Fibroblast of villous mesenchyme (primary cell): Measurements from ENCODE around the gene PLXNA4. TPM values are rescaled to one million over a fixed set of nuclear protein-coding genes. Genes with fewer than 3 reads are reported as not detected.

Experiments used
- DNase-seq: peaks from one replicate; pipeline ENCODE4 v3.0.0-alpha.2; 2010; ENCODE audit warnings: low read depth
- H3K4me3 ChIP-seq: 2 replicates; pipeline ENCODE4 v1.5.1; 2011; ENCODE audit warnings: low read depth, mild to moderate bottlenecking, low read length
- total RNA-seq: library from RNA; depleted of rRNA; stranded (reverse); fragments of >200 nt; gene quantifications from 2 replicates; pipeline ENCODE4 v1.2.3, GENCODE V29; 2012
- TF ChIP-seq, protein P1 (sequence below): IDR thresholded peaks from 2 replicates; pipeline ENCODE4 v1.5.1; 2012; ENCODE audit warnings: low read depth, mild to moderate bottlenecking, low read length; ENCODE audit not compliant: insufficient read depth

Gene PLXNA4
- total RNA-seq, 1 donor: not detected

DNA sequence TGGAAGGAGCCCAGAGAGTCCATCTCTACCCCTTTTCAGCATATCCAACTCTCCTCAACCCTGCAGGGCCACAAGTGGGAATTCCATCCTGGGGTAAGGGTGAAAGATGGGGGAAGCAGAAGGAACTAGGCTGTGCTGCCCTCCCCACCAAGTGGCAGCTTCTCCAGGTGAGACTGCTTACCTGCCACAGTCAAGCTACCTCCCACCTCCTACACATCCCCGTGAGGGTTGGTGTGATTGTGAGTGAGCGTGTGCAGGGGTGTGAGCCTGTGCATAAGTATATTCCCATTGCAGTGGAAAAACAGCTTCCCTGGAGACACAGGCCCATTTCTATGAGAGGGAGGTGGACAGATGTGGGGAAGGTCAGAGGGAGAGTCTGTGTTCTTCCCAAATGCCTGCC, 376.6 kb downstream of the PLXNA4 start:
- no peak for DNase-seq
- TF ChIP-seq, protein P1, sequence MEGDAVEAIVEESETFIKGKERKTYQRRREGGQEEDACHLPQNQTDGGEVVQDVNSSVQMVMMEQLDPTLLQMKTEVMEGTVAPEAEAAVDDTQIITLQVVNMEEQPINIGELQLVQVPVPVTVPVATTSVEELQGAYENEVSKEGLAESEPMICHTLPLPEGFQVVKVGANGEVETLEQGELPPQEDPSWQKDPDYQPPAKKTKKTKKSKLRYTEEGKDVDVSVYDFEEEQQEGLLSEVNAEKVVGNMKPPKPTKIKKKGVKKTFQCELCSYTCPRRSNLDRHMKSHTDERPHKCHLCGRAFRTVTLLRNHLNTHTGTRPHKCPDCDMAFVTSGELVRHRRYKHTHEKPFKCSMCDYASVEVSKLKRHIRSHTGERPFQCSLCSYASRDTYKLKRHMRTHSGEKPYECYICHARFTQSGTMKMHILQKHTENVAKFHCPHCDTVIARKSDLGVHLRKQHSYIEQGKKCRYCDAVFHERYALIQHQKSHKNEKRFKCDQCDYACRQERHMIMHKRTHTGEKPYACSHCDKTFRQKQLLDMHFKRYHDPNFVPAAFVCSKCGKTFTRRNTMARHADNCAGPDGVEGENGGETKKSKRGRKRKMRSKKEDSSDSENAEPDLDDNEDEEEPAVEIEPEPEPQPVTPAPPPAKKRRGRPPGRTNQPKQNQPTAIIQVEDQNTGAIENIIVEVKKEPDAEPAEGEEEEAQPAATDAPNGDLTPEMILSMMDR: no peak
- no peak overlapping the region for H3K4me3 ChIP-seq

DNA sequence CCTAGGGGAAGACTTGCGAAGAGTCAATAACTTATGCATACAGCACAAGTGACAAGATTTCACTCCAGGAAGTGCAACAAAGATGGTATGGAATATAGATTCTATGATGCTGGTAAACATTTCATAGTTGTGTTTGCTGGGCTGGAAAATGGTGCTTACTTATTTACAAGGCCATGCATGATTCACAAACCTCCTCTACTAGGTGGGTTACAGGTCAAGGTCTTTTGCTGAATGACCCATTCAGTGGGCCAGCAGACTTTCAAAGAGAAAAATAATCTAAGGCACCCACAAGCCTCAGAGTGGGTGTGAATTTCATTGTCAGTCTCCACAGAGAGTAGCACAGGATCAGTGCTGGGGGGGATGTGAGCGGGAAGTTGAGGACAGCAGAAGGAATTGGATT, 378.5 kb downstream of the PLXNA4 start:
- TF ChIP-seq, protein P1: no peak
- DNase-seq: no peak
- no peak overlapping the region for H3K4me3 ChIP-seq

GRCh38 chr7:132193898-132194297, 382.4 kb downstream of the PLXNA4 start:
- DNase-seq: no peak
- TF ChIP-seq, protein P1: no peak
- no peak overlapping the region for H3K4me3 ChIP-seq

DNA sequence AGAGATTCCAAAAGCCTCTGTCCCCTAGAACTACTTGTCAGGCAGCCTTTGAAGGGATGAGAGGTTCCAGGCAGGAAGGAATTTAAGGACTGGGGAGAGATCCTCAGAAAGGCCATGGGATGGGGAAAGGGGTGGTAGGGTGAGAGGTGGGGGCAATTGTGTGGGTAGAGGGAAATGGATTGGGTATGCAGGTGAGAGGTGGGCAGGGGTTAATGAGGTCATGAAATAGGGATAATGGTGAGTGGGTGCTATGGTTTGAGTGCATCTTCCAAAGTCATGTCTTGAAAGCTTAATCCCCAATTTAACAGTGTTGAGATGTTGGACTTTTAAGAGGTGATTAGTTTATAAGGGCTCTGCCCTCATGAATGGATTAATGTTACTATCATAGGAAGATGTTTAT, 383.5 kb downstream of the PLXNA4 start:
- TF ChIP-seq, protein P1: no peak
- DNase-seq: no peak

DNA sequence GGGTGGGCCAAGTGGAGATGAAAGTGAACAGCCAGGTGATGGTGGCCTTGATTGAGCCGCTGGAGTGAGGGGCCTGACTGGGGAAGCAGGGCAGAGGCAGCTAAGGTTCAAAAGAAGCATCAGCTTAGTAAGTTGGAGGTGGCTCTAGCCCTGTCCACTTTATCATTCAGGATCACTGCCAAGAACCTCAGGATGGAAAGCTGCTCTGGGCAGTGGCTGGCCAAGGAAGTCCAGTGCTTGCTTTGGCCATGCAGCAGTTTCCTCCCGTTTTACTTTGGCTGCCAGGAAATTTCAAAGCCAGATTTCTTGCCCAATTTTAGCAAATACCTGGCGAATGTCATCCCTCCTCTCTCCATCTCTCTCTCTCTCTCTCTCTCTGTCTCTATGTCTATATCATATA, 384.9 kb downstream of the PLXNA4 start:
- DNase-seq: no peak
- H3K4me3 ChIP-seq: no peak overlapping the region
- TF ChIP-seq, protein P1: no peak

More for the DNA sequence above, 383.5 kb downstream of the PLXNA4 start:
- H3K4me3 ChIP-seq: no peak overlapping the region

GRCh38 chr7:132190683-132191082, 385.6 kb downstream of the PLXNA4 start:
- TF ChIP-seq, protein P1: no peak

DNA sequence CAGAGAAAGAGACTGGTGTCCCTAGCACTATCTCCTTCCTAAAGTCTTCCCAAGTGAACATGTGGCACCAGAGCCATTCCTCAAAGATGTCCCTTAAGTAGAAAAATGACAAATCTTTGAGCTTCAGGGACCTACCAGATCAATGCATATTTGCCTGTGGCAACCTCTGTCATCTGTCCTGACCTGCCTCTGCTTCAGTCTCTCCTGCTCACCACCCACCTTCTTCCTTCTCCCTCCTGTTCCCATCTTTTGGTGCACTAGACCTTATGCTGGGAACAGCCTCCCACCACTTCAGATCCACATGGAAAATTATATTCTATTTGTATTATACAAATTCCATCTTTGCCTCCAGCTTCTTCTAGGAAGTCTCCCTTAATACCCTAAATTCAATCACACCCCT, 386.4 kb downstream of the PLXNA4 start:
- TF ChIP-seq, protein P1: no peak
- no peak for DNase-seq
- no peak overlapping the region for H3K4me3 ChIP-seq

More at GRCh38 chr7:132190683-132191082, 385.6 kb downstream of the PLXNA4 start:
- no peak for DNase-seq
- H3K4me3 ChIP-seq: no peak overlapping the region
